ENCODE measurements around the gene NPEPPS. TPM values are rescaled to one million over a fixed set of nuclear protein-coding genes. Genes with fewer than 3 reads are reported as not detected.

Gene NPEPPS
- total and polyA plus RNA-seq, 2 experiments from 2014 or later: 97.6 to 104 TPM

GRCh38 chr17:47669081-47669480 is 138.2 kb downstream of the NPEPPS start:
- Histone ChIP-seq H3K27ac (no peak overlapping the region), H3K9me3 (ENCODE audit: low read depth) (no peaks in the 10 kb centered on the region), H3K4me2 (no peak overlapping the region), H3K36me3 (replicated peaks; ENCODE audit: insufficient read depth, low read depth) (peaks cover 21% of the 10 kb centered on the region), H3K4me3 (no peak overlapping the region), H3K79me2 (peaks cover 15% of the 10 kb centered on the region), H3K9me2 (replicated peaks; ENCODE audit: insufficient read depth) (no peaks in the 10 kb centered on the region), H3K4me1 (ENCODE audit: insufficient read depth) (no peaks in the 10 kb centered on the region), H4K20me1 (ENCODE audit: insufficient read depth, poor library complexity, severe bottlenecking) (peaks cover 8% of the 10 kb centered on the region), H2AFZ (no peak overlapping the region), H3K27me3 (no peaks in the 10 kb centered on the region)
- WGBS (ENCODE audit: low lambda C conversion rate, missing lambda C conversion rate): 95% methylated on average over 4 of the region's 4 CpGs
- DNase-seq (ENCODE audit: low spot score): no peak
- TF ChIP-seq EZH2 (IDR thresholded peaks at IDR 0.05; ENCODE audit: borderline replicate concordance) (no peak), CTCF (IDR thresholded peaks at IDR 0.05; ENCODE audit: poor library complexity) (no peak), EZH2phosphoT487 (IDR thresholded peaks at IDR 0.05; ENCODE audit: low read depth, severe bottlenecking, unreplicated experiment) (no peak)

GRCh38 chr17:47670064-47670463 is 139.2 kb downstream of the NPEPPS start:
- Histone ChIP-seq H3K27me3 (no peaks in the 10 kb centered on the region), H3K36me3 (replicated peaks; ENCODE audit: insufficient read depth, low read depth) (peaks cover 21% of the 10 kb centered on the region), H2AFZ (no peak overlapping the region), H3K79me2 (peaks cover 9% of the 10 kb centered on the region), H3K4me1 (ENCODE audit: insufficient read depth) (no peaks in the 10 kb centered on the region), H3K4me2 (no peak overlapping the region), H3K27ac (no peak overlapping the region), H4K20me1 (ENCODE audit: insufficient read depth, poor library complexity, severe bottlenecking) (peaks cover 7% of the 10 kb centered on the region), H3K9me2 (replicated peaks; ENCODE audit: insufficient read depth) (no peaks in the 10 kb centered on the region), H3K4me3 (no peak overlapping the region), H3K9me3 (ENCODE audit: low read depth) (no peaks in the 10 kb centered on the region)
- WGBS (ENCODE audit: low lambda C conversion rate, missing lambda C conversion rate): 52% methylated on average over 1 of the region's 1 CpG
- no peak for TF ChIP-seq CTCF (IDR thresholded peaks at IDR 0.05; ENCODE audit: poor library complexity)
- TF ChIP-seq EZH2 (IDR thresholded peaks at IDR 0.05; ENCODE audit: borderline replicate concordance): no peak
- TF ChIP-seq EZH2phosphoT487 (IDR thresholded peaks at IDR 0.05; ENCODE audit: low read depth, severe bottlenecking, unreplicated experiment): no peak
- DNase-seq (ENCODE audit: low spot score): no peak

Small RNA genes within 50 kb of the gene (small RNA-seq; reads per million reads assigned to genes)
- not detected for gene RF00019

Other genes with a start within 250 kb of the NPEPPS start
- gene EFCAB13, start 207.2 kb upstream of the NPEPPS start, total RNA-seq: 3.1 and 7.9 TPM in 2 replicates
- 1.9 and 2.1 TPM in 2 replicates for gene EFCAB13, start 207.2 kb upstream of the NPEPPS start, polyA plus RNA-seq
- 174 and 194 TPM in 2 replicates for gene KPNB1, start 118.8 kb downstream of the NPEPPS start, total RNA-seq
- gene KPNB1, start 118.8 kb downstream of the NPEPPS start, polyA plus RNA-seq: 56.8 and 59.5 TPM in 2 replicates
- gene TBKBP1, start 163.1 kb downstream of the NPEPPS start, total RNA-seq: 15.5 and 17.8 TPM in 2 replicates
- gene TBKBP1, start 163.1 kb downstream of the NPEPPS start, polyA plus RNA-seq: 5.6 and 7.5 TPM in 2 replicates
- not detected in 2 replicates for gene TBX21, start 202.1 kb downstream of the NPEPPS start, total RNA-seq
- not detected in 2 replicates for gene TBX21, start 202.1 kb downstream of the NPEPPS start, polyA plus RNA-seq